Measurements from ENCODE around the gene CNOT3.

Gene CNOT3

DNA sequence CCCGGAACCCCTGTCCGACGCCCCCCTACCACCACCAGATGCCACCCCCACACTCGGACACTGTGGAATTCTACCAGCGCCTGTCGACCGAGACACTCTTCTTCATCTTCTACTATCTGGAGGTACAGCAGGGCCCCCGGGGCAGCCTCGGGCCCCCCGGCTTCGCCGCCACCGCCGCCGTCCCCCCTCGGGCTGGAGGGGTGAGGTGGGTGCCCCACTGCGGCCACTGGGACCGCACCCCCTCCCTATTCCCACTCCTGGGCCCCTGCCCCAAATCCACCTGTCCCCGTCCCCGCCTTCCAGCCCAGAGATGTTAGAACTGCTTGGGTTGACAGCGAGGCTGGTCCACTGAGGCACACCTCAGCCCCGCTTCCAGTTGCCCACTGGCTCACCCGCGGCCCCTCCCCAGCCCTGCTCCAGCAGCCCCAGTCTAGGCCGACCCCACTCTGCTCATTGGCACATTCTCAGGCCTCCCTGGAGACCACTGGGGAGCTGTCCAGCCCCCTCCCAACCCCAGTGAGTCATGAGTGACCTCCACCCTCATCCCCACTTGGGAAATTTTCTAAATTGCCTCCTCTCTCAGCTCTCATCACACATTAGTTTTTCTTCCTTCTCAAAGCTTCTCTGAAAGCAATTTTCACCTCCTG is 15.4 kb downstream of the CNOT3 start:
- Histone ChIP-seq H3K9me3 (replicated peaks in 1 of 11) (no peaks in the 10 kb centered on the region), H4K20me1 (peaks cover 17 to 100% (median 86%) of the 10 kb centered on the region in 11 experiments; a peak in 21 of 22 replicates), H3K9ac (peak overlapping the region in 2 of 11 experiments; percentile 4 to 38; a peak in 1 of 22 replicates), H3K36me3 (peaks cover 98 to 100% (median 100%) of the 10 kb centered on the region in 11 experiments), H3K4me2 (no peak overlapping the region), H3K27ac (no peak overlapping the region), H3K4me1 (peaks cover 2 to 25% (median 8%) of the 10 kb centered on the region in 10 experiments), H3K27me3 (no peaks in the 10 kb centered on the region), H3K4me3 (no peak overlapping the region)
- no peak for TF ChIP-seq Cebpa-rat (IDR thresholded peaks at IDR 0.05)

DNA sequence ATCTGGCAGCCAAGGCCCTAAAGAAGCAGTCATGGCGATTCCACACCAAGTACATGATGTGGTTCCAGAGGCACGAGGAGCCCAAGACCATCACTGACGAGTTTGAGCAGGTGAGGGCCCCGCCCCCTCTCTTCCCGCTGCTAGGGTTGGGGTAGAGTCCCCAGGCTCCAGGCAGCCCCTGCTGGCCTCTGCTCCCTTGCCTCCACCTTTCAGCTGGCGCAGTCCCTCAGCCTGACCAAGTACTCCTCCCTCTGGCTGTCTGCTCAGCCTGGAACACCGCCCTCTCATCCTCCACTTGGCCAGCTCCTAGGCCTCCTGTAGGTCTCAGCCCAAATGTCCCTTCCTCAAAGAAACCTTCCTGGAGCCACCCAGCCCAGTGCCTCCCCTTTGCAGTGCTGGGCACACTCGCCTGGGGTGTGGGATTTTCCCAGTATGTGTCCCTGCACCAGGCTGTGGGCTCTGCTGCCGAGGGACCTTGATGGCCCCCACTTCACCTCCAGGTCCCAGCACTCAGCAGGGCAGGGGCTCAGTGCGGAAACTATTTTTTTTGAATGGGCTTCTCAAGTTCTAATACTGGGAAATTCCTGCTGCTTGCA is 16.3 kb downstream of the CNOT3 start:
- Histone ChIP-seq H3K27ac (no peak overlapping the region), H3K36me3 (peaks cover 93 to 96% (median 95%) of the 10 kb centered on the region in 11 experiments), H4K20me1 (peaks cover 15 to 100% (median 91%) of the 10 kb centered on the region in 11 experiments; a peak in 21 of 22 replicates), H3K27me3 (no peaks in the 10 kb centered on the region), H3K4me3 (no peak overlapping the region), H3K9ac (peak overlapping the region in 4 of 11 experiments; percentile 6 to 38 (median 20); a peak in 2 of 22 replicates), H3K4me1 (peaks cover 10 to 33% (median 17%) of the 10 kb centered on the region in 10 experiments), H3K4me2 (no peak overlapping the region), H3K9me3 (replicated peaks in 1 of 11) (no peaks in the 10 kb centered on the region)
- no peak for TF ChIP-seq Cebpa-rat (IDR thresholded peaks at IDR 0.05)

GRCh38 chr19:54154603-54155345 is 17.2 kb downstream of the CNOT3 start:
- Histone ChIP-seq H3K4me3 (no peak overlapping the region), H3K36me3 (peaks cover 83 to 87% (median 86%) of the 10 kb centered on the region in 11 experiments), H4K20me1 (peaks cover 12 to 94% (median 85%) of the 10 kb centered on the region in 11 experiments; a peak in 21 of 22 replicates), H3K27ac (no peak overlapping the region), H3K4me1 (peaks cover 13 to 36% (median 20%) of the 10 kb centered on the region in 10 experiments), H3K4me2 (no peak overlapping the region), H3K9me3 (replicated peaks in 1 of 11) (no peaks in the 10 kb centered on the region), H3K27me3 (no peaks in the 10 kb centered on the region), H3K9ac (peak overlapping the region in 3 of 11 experiments; percentile 22 to 30 (median 26); a peak in 2 of 22 replicates)
- TF ChIP-seq Cebpa-rat (IDR thresholded peaks at IDR 0.05), result no peak

GRCh38 chr19:54155694-54156093 is 18.1 kb downstream of the CNOT3 start:
- H3K36me3 ChIP-seq, result peaks cover 74 to 78% (median 77%) of the 10 kb centered on the region in 11 experiments
- no peaks in the 10 kb centered on the region for H3K9me3 ChIP-seq (replicated peaks in 1 of 11)
- H3K27me3 ChIP-seq, result no peaks in the 10 kb centered on the region
- no peak overlapping the region for H3K4me2 ChIP-seq
- peaks cover 8 to 85% (median 78%) of the 10 kb centered on the region in 11 experiments; a peak in 21 of 22 replicates for H4K20me1 ChIP-seq
- H3K4me1 ChIP-seq, result peaks cover 19 to 41% (median 26%) of the 10 kb centered on the region in 10 experiments
- H3K4me3 ChIP-seq, result no peak overlapping the region
- no peak for TF ChIP-seq Cebpa-rat (IDR thresholded peaks at IDR 0.05)
- no peak overlapping the region for H3K9ac ChIP-seq
- H3K27ac ChIP-seq, result no peak overlapping the region

DNA sequence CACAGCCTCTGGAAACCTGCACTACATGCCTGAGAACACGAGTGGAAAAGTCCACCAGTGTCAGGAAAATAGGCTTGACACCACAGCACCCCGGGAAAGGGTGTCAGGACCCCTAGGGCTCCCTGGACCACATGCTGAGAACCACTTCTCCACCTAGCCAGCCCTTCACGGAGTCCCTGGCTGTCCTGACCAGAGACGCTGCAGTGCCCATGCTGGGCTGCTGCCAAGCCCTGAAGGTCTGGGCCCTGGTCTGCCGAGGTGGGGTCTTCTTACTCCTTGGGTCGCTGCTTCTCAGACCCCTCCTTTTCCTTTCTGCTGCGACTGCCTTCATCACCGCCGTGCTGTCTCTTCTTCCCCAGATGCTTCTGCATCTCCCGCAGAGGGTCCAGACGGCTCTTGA is 18.9 kb downstream of the CNOT3 start:
- Histone ChIP-seq H3K4me3 (no peak overlapping the region), H3K9me3 (replicated peaks in 1 of 11) (no peaks in the 10 kb centered on the region), H3K4me2 (no peak overlapping the region), H3K27me3 (no peaks in the 10 kb centered on the region), H3K27ac (no peak overlapping the region), H3K36me3 (peaks cover 66 to 70% (median 69%) of the 10 kb centered on the region in 11 experiments), H4K20me1 (peaks cover 8 to 77% (median 70%) of the 10 kb centered on the region in 11 experiments; a peak in 21 of 22 replicates), H3K9ac (peak overlapping the region in 1 of 11 experiments; percentile 27; a peak in 2 of 22 replicates), H3K4me1 (peaks cover 27 to 49% (median 34%) of the 10 kb centered on the region in 10 experiments)
- no peak for TF ChIP-seq Cebpa-rat (IDR thresholded peaks at IDR 0.05)

DNA sequence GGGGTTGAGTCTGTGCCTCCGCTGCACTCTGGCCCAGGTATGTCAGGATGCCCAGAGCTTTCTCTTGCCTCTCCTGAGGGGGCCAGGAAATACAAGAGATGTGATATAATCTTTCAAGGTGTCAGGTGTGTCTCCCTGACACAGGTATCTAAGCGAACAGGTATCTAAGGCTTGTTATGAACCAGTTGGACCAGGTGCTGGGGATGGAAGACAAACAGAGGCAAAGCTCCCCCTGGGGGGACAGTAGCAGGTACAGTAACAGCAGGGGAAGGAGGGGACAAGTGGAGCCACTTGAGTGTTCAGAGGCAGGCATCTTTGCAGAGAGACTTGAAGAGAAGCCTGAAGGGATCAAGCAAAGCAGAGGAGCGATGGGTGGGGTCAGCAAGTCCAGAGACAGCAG is 19.4 kb downstream of the CNOT3 start:
- Histone ChIP-seq H3K27me3 (no peaks in the 10 kb centered on the region), H4K20me1 (peaks cover 8 to 75% (median 67%) of the 10 kb centered on the region in 11 experiments; a peak in 21 of 22 replicates), H3K27ac (no peak overlapping the region), H3K4me2 (no peak overlapping the region), H3K4me1 (peaks cover 31 to 54% (median 38%) of the 10 kb centered on the region in 10 experiments), H3K9me3 (replicated peaks in 1 of 11) (no peaks in the 10 kb centered on the region), H3K9ac (peak overlapping the region in 1 of 11 experiments; percentile 27; a peak in 2 of 22 replicates), H3K4me3 (no peak overlapping the region), H3K36me3 (peaks cover 62 to 65% (median 64%) of the 10 kb centered on the region in 11 experiments)
- TF ChIP-seq Cebpa-rat (IDR thresholded peaks at IDR 0.05), result no peak

GRCh38 chr19:54158812-54159351 is 21.3 kb downstream of the CNOT3 start:
- Histone ChIP-seq H4K20me1 (peaks cover 2 to 57% (median 49%) of the 10 kb centered on the region in 11 experiments; a peak in 20 of 22 replicates), H3K9ac (peak overlapping the region; percentile 80 to 90 (median 85)), H3K4me3 (peak overlapping the region; percentile 60 to 75 (median 68)), H3K9me3 (replicated peaks in 1 of 11) (no peaks in the 10 kb centered on the region), H3K4me1 (peaks cover 47 to 66% (median 54%) of the 10 kb centered on the region in 10 experiments), H3K27ac (peak overlapping the region; percentile 83 to 95 (median 89); a peak in 21 of 22 replicates), H3K4me2 (peak overlapping the region; percentile 84 to 100 (median 96)), H3K27me3 (no peaks in the 10 kb centered on the region), H3K36me3 (peaks cover 42 to 46% (median 45%) of the 10 kb centered on the region in 11 experiments)
- TF ChIP-seq Cebpa-rat (IDR thresholded peaks at IDR 0.05), result no peak

DNA sequence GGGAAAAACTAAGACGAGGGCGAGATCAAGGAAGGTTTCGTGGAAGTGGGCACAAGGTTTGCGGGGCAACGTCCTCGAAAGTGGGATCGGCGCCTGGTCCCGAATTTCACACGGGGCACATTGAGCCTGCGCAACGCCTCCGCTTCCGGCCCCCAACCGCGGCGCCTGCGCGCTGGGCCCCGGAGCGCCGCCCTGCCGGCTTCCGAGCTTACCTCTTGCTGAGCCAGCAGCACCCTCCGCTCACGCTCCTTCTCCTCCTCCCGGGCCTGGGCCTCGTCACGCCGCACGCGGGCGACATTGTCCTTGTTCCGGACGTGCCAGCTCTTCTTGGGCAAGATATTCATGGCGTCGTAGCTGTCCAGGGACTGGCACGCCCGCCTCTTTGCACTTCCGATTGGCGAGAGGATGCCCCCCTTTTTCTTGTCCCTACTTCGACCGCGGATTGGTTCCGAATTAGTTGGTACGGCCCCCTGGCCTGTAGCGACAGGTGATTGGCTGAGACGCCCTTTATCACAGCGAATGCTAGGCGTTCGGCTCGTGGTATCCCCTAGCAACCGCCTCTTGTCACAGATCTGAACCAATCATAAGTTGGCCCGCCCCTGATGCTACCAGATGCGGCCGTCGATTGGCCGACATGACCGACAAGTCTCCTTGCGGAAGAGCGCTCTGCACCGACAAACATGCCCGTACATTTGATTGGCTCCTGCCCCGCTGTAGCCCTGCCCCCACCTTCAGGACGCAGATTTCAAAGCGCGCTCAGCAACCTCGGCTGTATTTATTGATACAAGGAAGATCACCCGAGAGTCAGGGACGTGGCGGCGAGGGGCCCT is 22.0 kb downstream of the CNOT3 start, which contains the start of gene LENG1:
Gene LENG1 (minus strand): TSS at position 370 of the 830 bp plus-strand sequence. CDS start 26 bp downstream, at position 344.
- Histone ChIP-seq H3K4me2 (peak within 1 kb of the TSS; percentile 88 to 100 (median 98)), H3K4me3 (peak within 1 kb of the TSS; percentile 62 to 80 (median 72)), H3K27ac (peak within 1 kb of the TSS; percentile 83 to 95 (median 89)), H3K4me1 (peaks cover 51 to 66% (median 60%) of the 10 kb centered on the region in 10 experiments), H4K20me1 (peaks cover 0 to 50% (median 42%) of the 10 kb centered on the region in 11 experiments; a peak in 17 of 22 replicates), H3K9me3 (replicated peaks in 1 of 11) (peaks cover 0 to under 1% (median 0%) of the 10 kb centered on the region in 11 experiments; a peak in 1 of 22 replicates), H3K9ac (peak within 1 kb of the TSS; percentile 83 to 91 (median 87)), H3K27me3 (no peaks in the 10 kb centered on the region), H3K36me3 (peaks cover 35 to 39% (median 38%) of the 10 kb centered on the region in 11 experiments)
- no peak for TF ChIP-seq Cebpa-rat (IDR thresholded peaks at IDR 0.05)
